Testis (tissue), 2 donors: ENCODE data around the gene EGFL8.
"Not testable (repeated sequence)": the region's sequence is repeated elsewhere in the genome, so short reads cannot be mapped to it uniquely, and the experiment has no call there.

Source experiments
- CTCF ChIP-seq, 3 experiments: fragments of 450-650 bp in 2 of 3; fragments of 200-600 bp in 1 of 3; sonication (generic) in 1 of 3; IDR thresholded peaks; one replicate each; pipeline ENCODE4 v1.5.1; 2016 to 2019; ENCODE audit warnings: antibody characterized with exemption in 3 of 3, mild to moderate bottlenecking in 2 of 3, moderate library complexity in 1 of 3
- POLR2A ChIP-seq: fragments of 450-650 bp; IDR thresholded peaks from one replicate; pipeline ENCODE4 v1.6.1; 2017; ENCODE audit warnings: antibody characterized with exemption, mild to moderate bottlenecking, moderate library complexity

GRCh38 chr6:32186151-32186840, 21.9 kb downstream of the EGFL8 start:
- not testable (repeated sequence) for TF ChIP-seq POLR2A; CTCF (IDR thresholded peaks at IDR 0.05)
